Measurements from ENCODE around the gene EXOC7.
A peak's percentile ranks its signal among the peaks of the same experiment; 100 is the strongest.
"Not testable (repeated sequence)": the region's sequence is repeated elsewhere in the genome, so short reads cannot be mapped to it uniquely, and the experiment has no call there.

EXOC7 gene

DNA sequence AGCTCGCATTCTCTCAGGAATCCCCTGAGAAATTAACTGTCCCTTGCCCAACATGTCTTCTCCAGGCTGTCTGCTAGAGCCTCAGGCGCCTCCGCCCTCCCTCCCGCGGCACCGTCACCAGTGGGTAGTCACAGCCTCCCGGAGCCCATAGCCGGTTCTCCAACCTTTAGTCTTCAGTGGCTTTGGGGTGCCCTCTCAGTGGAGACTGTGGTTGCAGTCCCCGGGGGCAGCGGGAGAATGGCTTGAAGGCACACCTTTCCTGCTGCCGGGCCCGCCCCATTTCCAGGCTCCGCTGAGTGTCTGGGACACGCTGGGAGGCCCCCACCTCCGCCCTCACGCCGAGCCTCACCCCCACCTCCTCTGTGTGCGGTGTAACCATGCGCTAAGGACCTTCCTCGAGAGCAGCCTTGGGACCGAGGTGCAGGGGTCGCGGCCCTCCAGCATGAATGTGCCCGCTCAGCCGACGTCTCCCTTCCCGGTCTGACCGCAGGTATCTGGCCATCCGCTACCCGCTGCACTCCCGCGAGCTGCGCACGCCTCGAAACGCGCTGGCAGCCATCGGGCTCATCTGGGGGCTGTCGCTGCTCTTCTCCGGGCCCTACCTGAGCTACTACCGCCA is 27.3 kb downstream of the EXOC7 start:
- no peak for DNase-seq

DNA sequence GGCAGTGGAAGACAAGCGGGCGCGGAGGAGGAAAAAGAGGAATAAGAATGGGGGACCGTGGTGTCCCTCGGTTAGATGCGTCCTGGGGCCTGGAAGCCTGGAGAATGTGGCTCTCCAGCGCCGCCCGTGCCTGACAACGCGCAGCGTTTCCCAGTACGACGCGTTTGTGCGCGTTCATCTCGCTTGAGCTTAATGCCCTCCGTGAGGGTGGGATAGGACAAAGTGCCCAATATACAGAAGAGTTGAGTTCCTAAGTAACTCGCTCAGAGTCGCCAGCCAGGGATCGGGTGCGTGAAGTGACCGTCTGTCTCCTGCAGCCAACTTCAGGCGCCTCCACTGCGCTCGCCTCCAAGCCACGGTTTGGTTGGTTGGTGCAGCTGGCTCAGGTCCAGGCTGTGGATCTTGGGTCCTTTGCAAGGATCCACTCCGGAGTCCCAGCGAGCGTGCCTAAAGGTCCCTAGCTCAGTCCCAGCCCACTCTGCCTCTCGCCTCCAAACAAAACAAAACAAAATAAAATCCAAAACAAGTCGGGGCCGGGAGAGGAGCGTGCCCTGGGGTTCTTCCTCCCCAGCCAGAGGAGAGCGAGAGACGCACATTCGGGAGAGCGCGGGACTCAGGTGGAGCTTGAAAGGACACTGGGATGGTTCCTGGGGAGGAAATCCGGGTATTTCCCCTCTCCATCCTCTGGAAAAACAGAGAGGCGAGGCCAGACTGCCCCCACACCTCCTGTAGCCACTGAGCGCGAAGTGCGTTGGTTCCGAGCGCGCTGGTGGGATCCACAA is 28.0 kb downstream of the EXOC7 start:
- no peak for DNase-seq

DNA sequence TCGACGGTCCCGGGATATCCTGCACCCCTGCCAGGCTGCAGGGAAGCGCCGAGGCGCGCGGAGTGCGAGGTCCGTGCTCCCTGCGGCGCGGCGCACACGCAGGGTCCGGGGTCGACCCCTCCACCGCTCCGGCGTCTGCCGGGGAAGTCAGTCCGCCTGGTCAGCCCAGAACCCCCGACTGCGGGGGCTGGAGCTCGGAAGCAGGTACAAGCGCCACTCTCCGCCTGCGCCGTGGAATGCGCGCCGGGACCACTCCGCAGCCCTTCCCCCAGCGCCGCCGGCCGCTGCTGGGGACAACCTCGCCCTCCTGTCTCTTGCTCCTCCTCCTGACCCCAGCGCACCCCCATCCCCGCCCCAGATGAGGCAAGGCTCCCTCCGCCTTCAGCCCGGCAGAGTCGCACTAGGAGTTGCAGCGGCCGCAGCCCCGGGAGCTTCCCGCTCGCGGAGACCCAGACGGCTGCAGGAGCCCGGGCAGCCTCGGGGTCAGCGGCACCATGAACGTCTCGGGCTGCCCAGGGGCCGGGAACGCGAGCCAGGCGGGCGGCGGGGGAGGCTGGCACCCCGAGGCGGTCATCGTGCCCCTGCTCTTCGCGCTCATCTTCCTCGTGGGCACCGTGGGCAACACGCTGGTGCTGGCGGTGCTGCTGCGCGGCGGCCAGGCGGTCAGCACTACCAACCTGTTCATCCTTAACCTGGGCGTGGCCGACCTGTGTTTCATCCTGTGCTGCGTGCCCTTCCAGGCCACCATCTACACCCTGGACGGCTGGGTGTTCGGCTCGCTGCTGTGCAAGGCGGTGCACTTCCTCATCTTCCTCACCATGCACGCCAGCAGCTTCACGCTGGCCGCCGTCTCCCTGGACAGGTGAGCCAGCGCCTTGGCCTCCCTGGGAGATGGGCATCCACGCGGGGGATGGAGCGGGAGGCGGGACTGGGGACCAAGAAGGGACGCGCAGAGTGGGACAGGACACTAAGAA is 28.9 kb downstream of the EXOC7 start, which contains the start of gene GALR2:
TSS of gene GALR2 (plus strand) at position 392 of the 974 bp plus-strand sequence. CDS start at position 495, 103 bp downstream.
- no peak for DNase-seq

DNA sequence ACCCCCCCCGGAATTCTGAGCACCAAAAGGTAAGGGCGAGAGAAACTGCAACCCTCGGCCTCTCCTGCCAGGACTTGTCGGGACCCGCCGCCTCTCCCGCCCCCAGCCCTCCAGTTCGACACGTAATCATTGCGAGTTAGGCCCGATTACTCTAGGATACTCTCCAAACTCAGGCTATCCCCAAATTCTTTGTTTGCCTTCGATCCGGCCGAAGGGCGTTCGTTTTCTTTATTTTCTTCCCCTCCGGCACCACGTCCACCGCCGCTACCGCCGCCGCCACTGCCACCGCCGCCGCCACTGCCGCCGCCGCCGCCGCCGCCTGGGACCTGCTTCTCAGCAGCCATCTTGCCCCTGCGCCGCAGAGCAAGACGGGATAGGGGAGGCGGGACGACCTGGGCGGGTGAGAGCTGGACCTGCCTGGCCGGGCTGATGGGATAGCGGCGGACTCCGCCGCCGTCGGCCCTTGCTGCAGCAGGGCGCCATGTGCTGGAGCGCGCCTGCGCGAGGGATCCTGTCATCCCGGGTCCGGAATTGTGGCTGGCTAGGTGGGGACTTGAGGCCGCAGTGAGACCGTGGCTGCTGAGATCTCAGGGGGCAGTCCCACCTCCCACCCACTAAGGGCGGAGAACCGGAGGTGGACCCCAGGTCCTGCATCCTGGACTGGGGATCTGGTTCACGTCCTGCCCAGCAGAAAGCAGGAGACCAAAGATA is 31.3 kb downstream of the EXOC7 start, which contains the start of gene SRP68:
TSS of gene SRP68 (minus strand) at position 370 of the 711 bp plus-strand sequence. CDS start at position 344, 26 bp downstream.
- DNase-seq: peak; percentile 59 to 98 (median 94)

DNA sequence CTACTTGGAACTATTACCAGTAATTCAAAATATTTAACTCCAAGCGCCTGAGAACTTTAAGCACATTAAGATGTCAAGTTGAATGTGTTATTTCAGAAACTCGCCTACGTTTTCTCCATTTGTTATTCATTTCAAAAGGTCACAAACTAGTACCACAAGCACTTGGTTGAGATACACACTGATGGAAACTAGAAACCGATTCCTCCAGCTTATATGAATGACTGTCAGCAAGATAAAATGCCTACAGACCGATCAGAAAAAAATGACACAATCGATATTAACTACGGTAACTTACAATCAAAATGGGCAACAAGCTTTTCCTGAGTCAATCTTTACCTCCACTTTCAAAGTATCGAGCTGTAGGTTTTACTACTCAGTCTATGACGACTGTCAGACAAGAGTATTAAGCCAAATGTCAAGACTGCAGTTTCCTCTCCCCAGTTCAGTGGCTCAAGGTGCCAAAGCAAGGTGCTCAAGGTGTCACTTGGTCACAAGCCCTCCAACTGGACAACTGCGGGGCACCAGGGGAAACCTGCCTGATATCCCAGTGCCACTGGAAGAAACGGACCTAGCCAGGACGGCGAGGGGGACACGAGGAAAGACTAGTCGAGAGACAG is 31.9 kb downstream of the EXOC7 start:
- DNase-seq: no peak

DNA sequence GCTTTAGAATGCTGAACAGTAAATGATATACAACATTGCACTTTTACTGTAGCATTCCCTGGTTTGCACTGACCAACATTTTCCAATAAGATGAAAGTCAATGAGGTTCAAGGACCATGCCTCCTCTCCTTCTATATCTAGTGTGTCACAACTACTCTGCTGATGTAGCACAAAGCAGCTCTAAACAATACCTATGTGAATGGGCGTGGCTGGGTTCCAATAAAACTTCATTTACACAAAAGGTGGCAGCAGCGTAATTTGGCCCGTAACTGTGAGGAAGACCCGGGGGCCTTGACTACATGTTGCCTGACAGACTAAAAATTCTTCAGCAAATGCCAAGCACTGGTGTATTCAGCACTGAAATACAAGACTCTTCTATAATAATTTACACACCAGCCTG is 37.8 kb downstream of the EXOC7 start:
- no peak for DNase-seq

DNA sequence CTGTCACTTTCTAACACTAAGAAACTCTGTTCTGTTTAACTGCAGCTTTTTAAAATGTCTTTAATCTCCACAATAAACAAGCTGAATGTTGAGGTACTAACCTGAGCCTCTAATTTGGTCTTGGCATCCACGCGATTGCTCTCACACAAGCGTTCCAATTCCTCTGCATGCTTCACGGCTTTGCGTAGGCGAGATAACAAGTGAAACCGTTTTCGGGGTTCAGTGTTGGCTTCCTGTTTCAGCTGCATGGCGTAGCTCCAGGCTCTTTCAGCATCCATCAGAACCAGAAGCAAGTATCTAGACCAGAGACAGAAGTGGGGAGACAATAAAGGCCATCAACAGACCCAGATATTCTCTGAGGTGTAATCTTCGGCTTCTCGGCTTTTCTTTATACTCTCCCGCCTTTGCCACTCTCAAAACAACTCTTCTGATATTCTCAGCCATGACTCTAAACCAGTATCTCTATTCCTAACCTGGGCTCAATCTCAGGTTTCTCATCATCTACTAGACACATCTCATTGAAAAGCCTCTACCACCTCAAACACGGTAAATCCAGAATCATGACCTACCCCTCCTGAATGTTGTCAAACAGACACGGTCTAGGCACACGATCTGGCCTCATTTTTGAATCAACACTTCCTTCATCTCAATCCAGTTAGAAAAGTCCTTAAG is 39.6 kb downstream of the EXOC7 start:
- DNase-seq: peak in 4 of 58 donors; percentile 14 to 31 (median 26)

DNA sequence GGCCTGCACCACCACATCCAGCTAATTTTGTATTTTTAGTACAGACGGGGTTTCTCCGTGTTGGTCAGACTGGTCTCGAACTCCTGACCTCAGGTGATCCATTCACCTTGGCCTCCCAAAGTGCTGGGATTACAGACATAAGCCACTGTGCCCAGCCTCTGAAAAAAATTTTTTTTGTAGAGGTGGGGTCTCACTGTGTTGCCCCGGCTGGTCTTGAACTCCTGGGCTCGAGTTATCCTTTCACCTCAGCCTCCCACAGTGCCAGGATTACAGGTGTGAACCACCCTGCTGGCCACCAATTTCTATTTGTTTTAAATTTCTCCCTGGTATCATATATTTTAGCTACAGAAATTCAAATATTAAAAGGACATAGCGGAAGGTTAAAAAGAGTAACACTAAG is 45.3 kb downstream of the EXOC7 start:
- DNase-seq: not testable (repeated sequence)

DNA sequence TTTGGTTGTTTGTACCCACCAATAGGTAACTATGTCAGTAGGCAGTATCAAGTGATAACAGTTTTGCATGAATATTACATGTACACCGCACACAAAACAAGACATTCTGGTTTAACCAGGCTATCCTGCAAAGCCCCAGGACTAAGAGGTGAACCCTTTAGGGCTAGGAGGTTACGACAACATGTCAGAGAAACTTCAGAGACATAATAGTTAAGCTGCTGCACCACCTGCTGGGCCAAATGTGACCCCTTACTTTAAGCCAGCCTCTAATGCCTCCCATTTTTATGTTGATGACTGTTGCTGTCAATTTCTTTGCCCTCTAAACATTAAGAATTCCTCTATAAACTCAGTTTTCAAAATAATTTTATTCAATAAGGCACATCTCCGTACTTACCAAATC is 46.7 kb downstream of the EXOC7 start:
- no peak for DNase-seq

DNA sequence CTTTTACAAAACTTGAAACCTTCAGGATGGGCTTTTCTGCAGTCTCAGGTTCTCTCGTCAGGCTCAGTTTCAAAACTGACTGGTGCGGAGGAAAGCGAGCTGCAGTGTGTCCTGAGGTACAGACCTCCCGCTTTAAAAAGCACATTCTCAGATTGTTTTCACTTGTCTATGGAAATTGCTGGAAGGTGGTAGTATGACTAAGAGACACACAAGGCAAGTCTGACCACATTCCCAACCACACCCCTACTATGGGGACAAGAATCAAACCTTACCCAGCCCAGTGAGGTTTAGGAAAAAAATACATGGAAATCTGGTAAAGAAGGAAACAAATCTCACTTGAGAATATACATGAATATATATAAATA is 49.5 kb downstream of the EXOC7 start:
- DNase-seq: no peak

DNA sequence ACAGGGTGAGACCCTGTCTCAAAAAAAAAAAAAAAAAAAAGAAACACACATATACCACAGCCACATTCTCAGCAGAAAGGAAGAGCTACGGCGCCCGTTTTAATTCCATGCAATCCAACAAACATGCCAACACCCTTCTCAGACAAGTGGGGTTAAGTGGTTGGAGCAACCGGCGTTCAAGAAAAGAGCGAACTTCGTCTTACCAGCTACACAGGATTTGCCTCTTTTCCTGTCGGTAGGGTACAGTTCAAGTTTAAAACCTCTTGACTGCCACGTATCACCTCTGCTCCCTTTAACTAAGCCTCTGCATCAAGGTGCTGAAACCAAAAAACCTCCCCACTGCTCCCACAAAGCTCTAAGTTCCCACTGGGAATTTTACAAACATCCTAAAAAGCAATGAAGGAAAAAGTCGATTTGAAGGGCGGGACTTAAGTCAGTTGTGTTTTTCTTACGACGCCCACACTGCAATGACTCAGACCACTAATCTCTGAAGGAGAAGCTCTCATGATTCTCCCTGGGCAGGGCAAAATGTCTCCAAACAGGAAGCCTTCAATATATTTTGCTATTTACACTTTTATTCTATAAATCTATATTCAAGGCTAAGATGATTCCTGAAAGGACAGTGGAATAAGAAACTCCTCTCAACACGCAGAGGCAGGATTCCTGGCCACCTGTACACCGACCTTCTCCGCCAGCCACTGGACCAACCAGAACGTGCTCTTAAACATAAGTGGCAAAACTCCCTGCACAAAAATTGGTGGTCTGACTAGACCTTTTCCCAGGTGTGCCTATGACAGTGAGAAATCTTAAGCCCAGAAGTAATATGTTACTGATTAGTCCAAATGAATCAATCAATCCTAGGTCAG is 50.1 kb downstream of the EXOC7 start:
- no peak for DNase-seq

DNA sequence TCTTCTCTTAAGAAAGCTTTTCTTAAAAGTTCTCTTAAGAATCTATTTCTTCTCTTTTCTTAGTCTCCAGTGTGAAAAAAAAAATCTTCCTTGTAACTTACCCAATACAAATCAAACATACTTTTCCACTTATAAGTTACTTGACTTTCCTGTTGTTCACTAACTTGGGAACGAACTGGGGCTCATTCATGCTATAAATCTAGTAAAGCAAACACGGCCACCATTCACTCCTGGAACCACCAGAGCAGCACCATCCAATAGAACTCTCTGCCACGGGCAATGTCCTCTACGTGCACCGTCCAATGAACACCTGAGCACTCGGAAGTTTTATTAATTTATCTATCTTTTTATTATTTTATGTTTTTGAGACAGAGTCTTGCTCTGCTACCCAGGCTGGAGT is 52.0 kb downstream of the EXOC7 start:
- DNase-seq: no peak

DNA sequence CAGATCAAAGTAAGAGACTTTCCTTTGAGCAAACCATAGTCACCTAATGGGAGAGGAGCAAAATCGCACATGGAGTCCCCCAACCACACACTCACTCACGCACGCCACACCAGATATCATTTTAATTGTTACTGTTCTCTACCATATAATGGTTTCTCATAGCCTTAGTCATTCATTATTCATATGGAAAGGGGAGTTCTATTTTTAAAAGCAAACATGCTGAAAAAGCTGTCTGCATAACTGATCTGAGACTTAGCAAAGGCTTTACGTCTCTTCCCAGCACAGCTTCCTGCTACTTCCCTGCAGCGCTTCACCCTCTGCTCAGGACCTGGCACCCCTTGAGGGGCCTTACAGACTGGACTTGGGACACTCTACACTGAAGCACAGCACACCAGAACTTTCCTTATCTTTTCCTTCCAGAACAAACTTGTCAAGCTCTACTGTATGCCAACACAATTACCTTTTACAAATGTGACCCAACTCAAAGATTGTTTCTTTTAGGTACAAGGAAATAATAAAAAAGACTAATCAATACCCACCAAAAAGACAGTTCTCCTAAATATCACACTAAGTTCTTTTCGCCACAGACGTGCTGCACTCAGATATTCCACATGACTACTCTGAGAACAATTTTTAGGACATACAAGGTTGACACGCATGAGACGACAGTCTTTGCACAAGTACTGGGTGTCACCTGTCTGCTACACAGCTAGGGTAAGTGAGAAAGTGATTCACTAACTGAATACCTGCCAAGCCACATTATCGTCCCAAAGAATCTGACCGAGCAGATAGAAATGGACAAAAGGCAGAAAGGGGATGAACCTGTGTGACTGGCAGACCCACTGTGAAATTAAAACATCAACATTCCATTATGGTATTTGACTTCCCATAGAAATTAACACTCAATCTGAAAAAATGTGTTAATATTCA is 52.8 kb downstream of the EXOC7 start:
- DNase-seq: no peak

DNA sequence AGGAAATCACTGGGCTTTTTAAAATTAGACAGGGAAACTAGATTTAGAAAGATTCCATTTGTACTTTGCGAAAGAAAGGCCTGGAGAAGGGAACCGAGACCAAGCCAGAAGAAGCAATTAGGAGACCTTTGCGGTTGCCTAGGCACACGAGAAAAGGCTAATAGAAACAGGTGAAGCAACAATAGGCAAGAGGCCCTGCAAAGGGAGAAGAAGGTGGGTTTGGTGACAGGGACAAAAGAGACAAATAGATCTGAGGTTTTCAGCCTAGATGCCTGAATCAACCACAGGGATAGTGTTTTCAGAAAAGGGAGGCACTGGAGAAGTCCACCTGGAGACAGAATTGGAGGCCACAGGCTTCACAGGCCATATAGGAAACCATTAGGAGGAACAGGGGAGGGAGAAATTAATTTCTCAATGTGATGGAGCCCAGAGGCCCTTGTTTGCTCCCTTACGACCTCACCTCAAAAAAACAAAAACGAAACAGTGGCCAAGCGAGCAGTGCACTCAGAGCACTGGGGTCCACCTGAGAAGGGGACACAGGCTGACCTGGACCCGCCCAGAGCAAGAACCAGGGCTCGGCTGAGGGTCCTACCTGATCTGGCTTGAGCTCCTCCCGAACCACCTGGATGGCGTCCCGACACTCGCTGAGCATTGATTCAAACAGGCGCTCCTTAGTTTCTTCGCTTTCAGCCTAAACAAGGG is 53.6 kb downstream of the EXOC7 start:
- DNase-seq: no peak

DNA sequence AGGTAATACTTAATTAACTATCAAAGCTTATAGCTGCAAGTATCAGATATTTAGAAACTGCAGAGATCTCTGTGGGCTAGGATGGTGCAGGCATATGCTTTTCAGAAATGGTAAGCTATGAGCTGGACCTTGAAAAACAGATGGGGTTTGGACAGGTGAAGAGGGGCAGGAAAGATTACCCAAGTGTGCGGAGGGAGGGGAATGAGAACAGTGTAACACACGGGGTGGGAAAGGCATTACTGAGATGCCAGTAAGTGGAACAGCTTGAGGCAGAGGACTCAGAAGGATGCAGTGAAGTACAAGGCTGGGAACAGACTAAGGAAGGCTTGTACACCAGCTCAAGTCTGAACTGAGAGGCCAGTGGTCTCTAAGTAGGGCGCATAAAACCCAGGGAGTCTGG is 54.3 kb downstream of the EXOC7 start:
- no peak for DNase-seq

DNA sequence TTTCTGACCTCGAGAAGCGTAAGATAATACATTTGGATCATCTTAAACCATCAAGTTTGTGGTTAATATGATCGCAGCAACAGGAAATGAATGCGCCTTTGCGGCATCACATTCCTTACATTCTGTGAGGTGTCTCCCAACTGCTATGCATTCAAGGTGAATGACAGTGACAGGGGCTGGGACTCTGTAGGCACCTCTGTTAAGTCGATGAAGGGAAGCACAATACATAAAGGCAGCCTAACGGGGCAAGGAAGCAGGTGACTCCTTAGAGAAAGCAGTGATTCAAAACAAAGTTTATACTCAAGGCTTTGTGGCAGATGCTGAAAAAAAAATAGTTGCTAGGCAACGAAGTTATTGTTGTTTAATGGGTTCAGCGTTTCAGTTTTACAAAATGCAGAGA is 54.9 kb downstream of the EXOC7 start:
- no peak for DNase-seq

DNA sequence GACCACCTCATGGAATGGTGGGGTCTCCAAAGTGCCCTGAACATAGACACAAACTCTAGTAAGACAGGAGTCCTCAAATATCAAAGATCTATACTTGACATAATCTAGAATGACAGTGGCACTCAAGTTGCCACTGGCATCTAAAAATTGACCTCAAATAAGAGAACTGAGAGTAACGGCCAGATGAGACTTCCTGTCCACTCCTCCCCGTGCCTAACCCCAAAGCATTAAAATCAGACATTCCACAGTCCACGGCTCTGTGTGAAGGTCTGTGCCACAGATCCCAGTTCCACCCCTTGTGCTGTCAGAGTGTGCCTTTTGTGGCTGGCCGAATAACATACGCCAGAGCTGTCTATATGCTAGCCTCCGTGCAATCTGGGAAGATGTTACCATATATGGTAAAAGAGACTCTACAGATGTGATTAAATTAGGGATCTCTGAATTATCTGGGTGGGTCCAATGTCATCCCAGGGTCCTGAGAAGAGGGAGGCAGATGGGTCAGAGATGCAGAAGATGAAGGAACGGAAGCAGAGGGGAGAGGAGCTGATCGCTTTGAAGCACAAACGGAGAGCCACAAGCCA is 55.5 kb downstream of the EXOC7 start:
- no peak for DNase-seq
